Sigmoid colon (tissue), 7 donors: ENCODE results near the gene CDH18. TPM values are rescaled to one million over a fixed set of nuclear protein-coding genes. Genes with fewer than 3 reads are reported as not detected.

Experiments used
- DNase-seq: peaks from one replicate; pipeline ENCODE4 v3.0.0-alpha.2; 2019
- H3K27ac ChIP-seq, 4 donors: fragments of 200-600 bp; sonication (generic); one replicate each; pipeline ENCODE4 v1.5.1; 2016 to 2019; ENCODE audit warnings: mild to moderate bottlenecking in 1 of 4
- H3K27me3 ChIP-seq, 3 donors: fragments of 200-600 bp; sonication (generic); one replicate each; pipeline ENCODE4 v1.5.1; 2019; ENCODE audit warnings: mild to moderate bottlenecking in 1 of 3
- H3K36me3 ChIP-seq, 4 donors: fragments of 200-600 bp; sonication (generic); one replicate each; pipeline ENCODE4 v1.5.1; 2016 to 2019
- H3K4me1 ChIP-seq, 4 donors: fragments of 200-600 bp; sonication (generic); one replicate each; pipeline ENCODE4 v1.5.1; 2017 to 2019
- H3K4me3 ChIP-seq, 4 donors: fragments of 200-600 bp; sonication (generic); one replicate each; pipeline ENCODE4 v1.5.1; 2017 to 2019; ENCODE audit warnings: mild to moderate bottlenecking in 2 of 4, moderate library complexity in 1 of 4
- H3K9me3 ChIP-seq, 4 donors: fragments of 200-600 bp in 3 of 4; sonication (generic) in 3 of 4; one replicate each; pipeline versions ENCODE4 v1.5.1 to v1.6.1; 2013 to 2019
- EP300 ChIP-seq, 4 donors: sonication (generic); formaldehyde crosslinking; IDR thresholded peaks; one replicate each; pipeline ENCODE4 v1.6.1; 2017; ENCODE audit warnings: antibody characterized with exemption in 4 of 4
- POLR2A ChIP-seq, 2 donors: fragments of 450-650 bp; IDR thresholded peaks; one replicate each; pipeline ENCODE4 v1.6.1; 2016; ENCODE audit warnings: antibody characterized with exemption in 2 of 2, mild to moderate bottlenecking in 2 of 2, moderate library complexity in 2 of 2
- POLR2AphosphoS5 ChIP-seq, 4 donors: sonication (generic); formaldehyde crosslinking; IDR thresholded peaks; one replicate each; pipeline ENCODE4 v1.6.1; 2017; ENCODE audit warnings: antibody characterized with exemption in 4 of 4
- WGBS, 2 donors: extraction: QIAGEN DNeasy Blood & Tissue Kit; methylation state at CpG; one replicate each; pipeline ENCODE4 v1.1.7; 2013; 5-methylcytosine and 5-hydroxymethylcytosine counted together
- intact Hi-C: fragments of 100-400 bp; cut with DNase I; formaldehyde crosslinking; loops from one replicate; pipeline ENCODE4 v1.15.1; 2023
- polyA plus RNA-seq, 3 donors: library from polyadenylated mRNA; stranded (reverse); fragments of 200-250 nt; gene quantifications; one replicate each; pipeline ENCODE4 v1.2.3, GENCODE V29; 2013
- total RNA-seq, 4 donors: library from RNA; depleted of rRNA; stranded (reverse); fragments of >200 nt; gene quantifications; one replicate each; pipeline ENCODE4 v1.1.0, GENCODE V29; 2016
- TF ChIP-seq, protein P1 (sequence below), 4 experiments: fragments of 450-650 bp in 3 of 4; fragments of 200-600 bp in 1 of 4; IDR thresholded peaks; one replicate each; pipeline ENCODE4 v1.5.1; 2016 to 2019; ENCODE audit warnings: antibody characterized with exemption in 4 of 4, mild to moderate bottlenecking in 3 of 4, moderate library complexity in 2 of 4
- donor health status: healthy with polysubstance abuse.
- donor health status: Bipolar disorder and iron deficiency.
- donor health status: healthy.

Gene CDH18
- total and polyA plus RNA-seq, 7 donors, result not detected

DNA sequence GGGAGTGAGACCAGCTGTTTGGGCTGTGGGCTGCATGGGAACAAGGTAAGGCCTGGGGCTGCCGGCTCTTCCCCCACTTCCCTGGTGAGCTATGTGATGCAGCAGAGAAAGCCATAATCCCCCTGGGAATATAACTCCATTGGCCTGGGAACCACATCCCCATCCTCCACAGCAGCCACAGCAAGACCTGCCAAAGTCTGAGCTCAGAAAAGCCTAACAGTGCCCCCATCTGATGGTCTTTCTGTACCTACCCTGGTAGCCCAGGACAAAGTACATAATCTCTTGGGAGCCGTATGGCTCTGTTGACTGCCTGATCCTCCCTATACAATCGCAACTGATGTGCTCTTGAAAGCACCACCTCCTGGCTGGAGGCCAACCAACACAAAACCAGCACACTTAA, 432.6 kb downstream of the CDH18 start:
- H3K4me3 ChIP-seq, result no peak overlapping the region
- H3K4me1 ChIP-seq, result no peaks in the 10 kb centered on the region
- WGBS, 2 donors, result 84 to 94% methylated on average over 3 of the region's 3 CpGs
- intact Hi-C loops, result no loop called here
- TF ChIP-seq POLR2A (IDR thresholded peaks at IDR 0.05) (no peak), EP300 (IDR thresholded peaks at IDR 0.05) (no peak), POLR2AphosphoS5 (IDR thresholded peaks at IDR 0.05) (no peak)
- TF ChIP-seq, protein P1, sequence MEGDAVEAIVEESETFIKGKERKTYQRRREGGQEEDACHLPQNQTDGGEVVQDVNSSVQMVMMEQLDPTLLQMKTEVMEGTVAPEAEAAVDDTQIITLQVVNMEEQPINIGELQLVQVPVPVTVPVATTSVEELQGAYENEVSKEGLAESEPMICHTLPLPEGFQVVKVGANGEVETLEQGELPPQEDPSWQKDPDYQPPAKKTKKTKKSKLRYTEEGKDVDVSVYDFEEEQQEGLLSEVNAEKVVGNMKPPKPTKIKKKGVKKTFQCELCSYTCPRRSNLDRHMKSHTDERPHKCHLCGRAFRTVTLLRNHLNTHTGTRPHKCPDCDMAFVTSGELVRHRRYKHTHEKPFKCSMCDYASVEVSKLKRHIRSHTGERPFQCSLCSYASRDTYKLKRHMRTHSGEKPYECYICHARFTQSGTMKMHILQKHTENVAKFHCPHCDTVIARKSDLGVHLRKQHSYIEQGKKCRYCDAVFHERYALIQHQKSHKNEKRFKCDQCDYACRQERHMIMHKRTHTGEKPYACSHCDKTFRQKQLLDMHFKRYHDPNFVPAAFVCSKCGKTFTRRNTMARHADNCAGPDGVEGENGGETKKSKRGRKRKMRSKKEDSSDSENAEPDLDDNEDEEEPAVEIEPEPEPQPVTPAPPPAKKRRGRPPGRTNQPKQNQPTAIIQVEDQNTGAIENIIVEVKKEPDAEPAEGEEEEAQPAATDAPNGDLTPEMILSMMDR (IDR thresholded peaks at IDR 0.05), result no peak
- no peaks in the 10 kb centered on the region for H3K27me3 ChIP-seq
- no peak overlapping the region for H3K27ac ChIP-seq
- H3K36me3 ChIP-seq, result no peaks in the 10 kb centered on the region
- H3K9me3 ChIP-seq, result no peaks in the 10 kb centered on the region
- no peak for DNase-seq

DNA sequence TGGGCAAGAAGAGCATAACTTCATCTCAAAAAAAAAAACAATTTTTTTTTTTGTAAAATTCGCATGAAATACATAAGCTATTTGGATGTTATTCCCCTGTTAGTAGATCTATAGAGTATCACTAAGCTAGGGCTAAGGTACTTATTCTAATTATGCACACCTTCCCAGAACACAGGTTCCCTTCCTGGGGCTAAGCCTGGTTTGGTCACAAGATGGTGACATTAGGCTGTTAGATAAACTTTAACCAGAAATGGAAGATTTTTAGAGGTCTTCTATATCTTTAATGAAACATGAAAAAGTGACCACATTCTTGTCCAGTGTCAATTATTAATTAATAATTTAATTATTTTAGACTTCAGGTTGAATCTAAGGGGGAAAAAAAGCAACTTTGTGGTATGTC, 433.5 kb downstream of the CDH18 start:
- intact Hi-C loops, result no loop called here

DNA sequence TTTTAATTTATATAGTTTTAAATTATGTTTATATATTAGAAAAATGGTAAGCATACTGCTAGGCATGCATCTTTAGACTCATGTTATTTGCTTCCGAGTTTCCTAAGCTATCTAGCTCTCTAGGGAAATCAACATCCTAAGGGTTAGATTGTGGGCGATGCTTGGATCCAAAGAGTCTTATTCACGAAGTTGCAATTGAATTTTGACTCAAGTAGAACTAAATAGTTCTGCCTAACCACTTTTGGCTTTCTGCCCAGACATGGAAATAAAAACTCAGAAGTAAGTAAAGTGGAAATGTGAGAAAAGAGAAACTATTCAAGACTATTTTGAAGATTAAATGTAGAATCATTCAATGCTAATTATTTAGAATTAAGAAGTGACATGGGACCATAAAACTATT, 440.4 kb downstream of the CDH18 start:
- DNase-seq, result no peak
- Histone ChIP-seq H3K4me3 (no peak overlapping the region), H3K9me3 (no peaks in the 10 kb centered on the region), H3K27ac (no peak overlapping the region), H3K4me1 (no peaks in the 10 kb centered on the region), H3K27me3 (no peaks in the 10 kb centered on the region), H3K36me3 (no peaks in the 10 kb centered on the region)
- 55 to 56% methylated on average over 3 of the region's 3 CpGs for WGBS, 2 donors
- intact Hi-C loops, result no loop called here
- TF ChIP-seq, protein P1 (IDR thresholded peaks at IDR 0.05), result no peak
- TF ChIP-seq EP300 (IDR thresholded peaks at IDR 0.05) (no peak), POLR2AphosphoS5 (IDR thresholded peaks at IDR 0.05) (no peak), POLR2A (IDR thresholded peaks at IDR 0.05) (no peak)

More for the DNA sequence above, 433.5 kb downstream of the CDH18 start:
- Histone ChIP-seq H3K4me1 (no peaks in the 10 kb centered on the region), H3K4me3 (no peak overlapping the region), H3K36me3 (no peaks in the 10 kb centered on the region), H3K27me3 (no peaks in the 10 kb centered on the region), H3K9me3 (no peaks in the 10 kb centered on the region), H3K27ac (no peak overlapping the region)
- WGBS, 2 donors, result 87 to 88% methylated on average over 1 of the region's 1 CpG
- TF ChIP-seq EP300 (IDR thresholded peaks at IDR 0.05) (no peak), POLR2AphosphoS5 (IDR thresholded peaks at IDR 0.05) (no peak), POLR2A (IDR thresholded peaks at IDR 0.05) (no peak)
- TF ChIP-seq, protein P1 (IDR thresholded peaks at IDR 0.05), result no peak
- no peak for DNase-seq

DNA sequence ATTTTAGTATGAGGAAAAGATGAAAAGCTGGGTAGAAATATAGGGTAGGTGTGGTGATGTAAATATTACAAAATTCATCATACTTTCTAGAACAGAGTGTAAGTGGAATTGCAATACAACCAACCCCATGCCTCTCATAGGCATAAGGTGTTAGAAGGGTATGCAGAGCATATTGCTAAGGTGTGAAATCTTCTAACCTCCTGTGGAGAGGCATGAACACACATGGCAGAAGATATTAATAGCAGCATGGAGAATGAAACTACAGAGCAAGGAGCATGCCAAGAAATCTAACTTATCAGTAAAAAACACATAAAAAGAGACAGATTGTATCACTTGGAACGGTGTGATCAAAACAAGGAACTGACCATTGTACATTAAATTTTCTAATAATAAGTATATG, 441.5 kb downstream of the CDH18 start:
- WGBS, 2 donors, result 72 to 80% methylated on average over 1 of the region's 1 CpG
- Histone ChIP-seq H3K27me3 (no peaks in the 10 kb centered on the region), H3K4me1 (no peaks in the 10 kb centered on the region), H3K9me3 (no peaks in the 10 kb centered on the region), H3K36me3 (no peaks in the 10 kb centered on the region), H3K4me3 (no peak overlapping the region), H3K27ac (no peak overlapping the region)
- DNase-seq, result no peak
- intact Hi-C loops, result no loop called here
- no peak for TF ChIP-seq POLR2A (IDR thresholded peaks at IDR 0.05)
- no peak for TF ChIP-seq POLR2AphosphoS5 (IDR thresholded peaks at IDR 0.05)
- no peak for TF ChIP-seq EP300 (IDR thresholded peaks at IDR 0.05)
- TF ChIP-seq, protein P1 (IDR thresholded peaks at IDR 0.05), result no peak

DNA sequence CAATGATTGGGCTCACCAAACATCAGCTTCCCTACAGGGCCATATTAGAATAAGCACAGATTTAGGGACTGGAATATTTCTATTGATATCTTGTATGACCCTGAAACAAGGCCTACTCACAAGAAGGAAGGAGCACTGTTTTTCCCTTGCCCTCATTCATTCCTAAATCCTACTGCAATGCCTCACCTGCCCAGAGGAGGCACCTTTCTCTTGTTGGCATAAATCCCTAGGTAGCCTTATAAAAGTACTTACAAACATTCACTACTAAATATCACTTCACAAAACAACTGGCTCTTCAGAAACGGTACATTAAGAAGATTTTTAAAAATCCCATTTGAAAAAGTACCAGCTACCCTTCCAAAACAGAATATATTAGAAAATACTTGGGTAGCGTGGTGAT, 449.4 kb downstream of the CDH18 start:
- H3K27me3 ChIP-seq, result no peaks in the 10 kb centered on the region
- H3K36me3 ChIP-seq, result no peaks in the 10 kb centered on the region
- H3K4me1 ChIP-seq, result no peaks in the 10 kb centered on the region
- H3K4me3 ChIP-seq, result no peak overlapping the region
- H3K9me3 ChIP-seq, result no peaks in the 10 kb centered on the region
- DNase-seq, result no peak
- intact Hi-C loops, result no loop called here
- 71 to 87% methylated on average over 2 of the region's 2 CpGs for WGBS, 2 donors
- no peak overlapping the region for H3K27ac ChIP-seq
- TF ChIP-seq POLR2AphosphoS5 (IDR thresholded peaks at IDR 0.05) (no peak), EP300 (IDR thresholded peaks at IDR 0.05) (no peak), POLR2A (IDR thresholded peaks at IDR 0.05) (no peak)
- TF ChIP-seq, protein P1 (IDR thresholded peaks at IDR 0.05), result no peak
